Panc1 (cell line): ENCODE measurements around the gene DESI1. TPM values are rescaled to one million over a fixed set of nuclear protein-coding genes. Genes with fewer than 3 reads are reported as not detected.

Experiments used
- ATAC-seq: fragments of 200-7000 bp; cut with Tn5 transposase; 2 replicates; pipeline ENCODE4 v1.9.1; 2020; ENCODE audit warnings: mild to moderate bottlenecking, moderate library complexity
- BruUV-seq: library from RNA; stranded (reverse); fragments of 400-500 nt; replicated peaks from 2 replicates; lab custom pipeline; 2021; lab: Mats Ljungman, UMichigan
- CTCF ChIA-PET: fragments of 300-600 bp; sonication (Branson Sonifier 250); formaldehyde crosslinking; loops from one replicate; lab custom pipeline; 2022; ENCODE audit warnings: antibody characterized with exemption; lab: Charles Lee
- POLR2A ChIA-PET: fragments of 300-600 bp; sonication (Branson Sonifier 250); formaldehyde crosslinking; loops from one replicate; lab custom pipeline; 2022; ENCODE audit warnings: antibody characterized with exemption; lab: Charles Lee
- DNase-seq: peaks from one replicate; pipeline ENCODE4 v3.0.0-alpha.2; 2010; ENCODE audit warnings: low read depth, low spot score
- H3K27ac ChIP-seq: 2 replicates; pipeline ENCODE4 v1.5.1; 2011; ENCODE audit warnings: mild to moderate bottlenecking, low read length, inconsistent platforms
- H3K27me3 ChIP-seq: fragments of 200-500 bp; sonication (Bioruptor generic); 2 replicates; pipeline ENCODE4 v1.6.0; 2014; ENCODE audit warnings: low read length, inconsistent platforms; ENCODE audit not compliant: control insufficient read depth, insufficient read depth
- H3K36me3 ChIP-seq: fragments of 200-500 bp; sonication (Bioruptor generic); 2 replicates; pipeline ENCODE4 v1.5.1; 2014; ENCODE audit warnings: inconsistent platforms, mild to moderate bottlenecking, low read length, moderate library complexity; ENCODE audit not compliant: control insufficient read depth, insufficient read depth
- H3K4me1 ChIP-seq: 2 replicates; pipeline ENCODE4 v1.5.1; 2011; ENCODE audit warnings: inconsistent platforms, mild to moderate bottlenecking, low read length, moderate library complexity; ENCODE audit not compliant: control insufficient read depth, insufficient read depth
- H3K4me3 ChIP-seq, 2 experiments: 2 replicates each; pipeline ENCODE4 v1.5.1; 2011 to 2012; ENCODE audit warnings: low read depth in 2 of 2, low read length in 2 of 2, mild to moderate bottlenecking in 2 of 2, inconsistent platforms in 1 of 2, moderate library complexity in 1 of 2
- H3K9me3 ChIP-seq: fragments of 200-500 bp; sonication (Bioruptor generic); 2 replicates; pipeline ENCODE4 v1.5.1; 2014; ENCODE audit warnings: low read depth, mild to moderate bottlenecking, inconsistent platforms, low read length, moderate library complexity; ENCODE audit not compliant: control insufficient read depth, insufficient read depth
- CTCF ChIP-seq: fragments of 450-650 bp; IDR thresholded peaks from 2 replicates; pipeline ENCODE4 v1.5.1; 2017; ENCODE audit warnings: mild to moderate bottlenecking
- POLR2AphosphoS5 ChIP-seq: IDR thresholded peaks from 2 replicates; pipeline ENCODE4 v1.6.1; 2012; ENCODE audit warnings: mild to moderate bottlenecking, low read depth, low read length, moderate library complexity
- REST ChIP-seq, 2 experiments: IDR thresholded peaks; 2 replicates each; pipeline ENCODE4 v1.6.1; 2011 to 2012; ENCODE audit warnings: low read depth in 2 of 2, control low read depth in 1 of 2, low read length in 1 of 2, mild to moderate bottlenecking in 1 of 2, moderate library complexity in 1 of 2; ENCODE audit not compliant: insufficient read depth in 1 of 2
- SIN3A ChIP-seq: IDR thresholded peaks from 2 replicates; pipeline ENCODE4 v1.6.1; 2012; ENCODE audit warnings: low read depth, mild to moderate bottlenecking, low read length, moderate library complexity, borderline replicate concordance; ENCODE audit not compliant: insufficient read depth
- TCF7L2 ChIP-seq: IDR thresholded peaks from 2 replicates; pipeline ENCODE4 v1.6.1; 2011; ENCODE audit warnings: mild to moderate bottlenecking, low read depth, low read length, inconsistent platforms
- in situ Hi-C: cut with HindIII; loops from 2 replicates; pipeline ENCODE4 v1.10.0; 2016; ENCODE audit warnings: low sequenced_read_pairs, low pct_unique_long_range_greater_than_20kb
- intact Hi-C: fragments of 100-400 bp; cut with micrococcal nuclease; formaldehyde crosslinking; loops from one replicate; pipeline ENCODE4 v1.10.0; 2022; ENCODE audit not compliant: unreplicated experiment
- total RNA-seq: library from RNA; stranded (reverse); gene quantifications from one replicate; pipeline ENCODE4 v1.2.1, GENCODE V29; 2021; ENCODE audit not compliant: unreplicated experiment

DESI1 gene
- total RNA-seq, 1 experiment from 2014 or later: 33.5 TPM

GRCh38 chr22:41656556-41656955 is 35.7 kb upstream of the DESI1 start:
- H3K4me3 ChIP-seq: no peak overlapping the region
- TF ChIP-seq SIN3A (no peak), TCF7L2 (no peak), REST (IDR thresholded peaks at IDR 0.05; ENCODE audit: insufficient read depth in 1 of 2, low read depth in 2 of 2, low read length in 1 of 2) (no peak), POLR2AphosphoS5 (no peak), CTCF (no peak)
- H3K27me3 ChIP-seq: no peaks in the 10 kb centered on the region
- intact Hi-C loops (no loop called here), in situ Hi-C loops (no loop called here)
- ATAC-seq: no peak
- H3K27ac ChIP-seq: no peak overlapping the region
- ChIA-PET CTCF (no interaction called here), POLR2A (no interaction called here)
- no peak for DNase-seq
- peaks cover 31% of the 10 kb centered on the region; the same call in 1 of the 2 replicates for H3K36me3 ChIP-seq
- H3K4me1 ChIP-seq: no peaks in the 10 kb centered on the region
- BruUV-seq: no TSS peak
- H3K9me3 ChIP-seq: no peaks in the 10 kb centered on the region

GRCh38 chr22:41654322-41654721 is 33.5 kb upstream of the DESI1 start:
- TF ChIP-seq TCF7L2: no peak
- no peak for TF ChIP-seq SIN3A
- no peak for TF ChIP-seq POLR2AphosphoS5
- no peak for TF ChIP-seq CTCF
- no peak for TF ChIP-seq REST (IDR thresholded peaks at IDR 0.05; ENCODE audit: insufficient read depth in 1 of 2, low read depth in 2 of 2, low read length in 1 of 2)
- H3K4me1 ChIP-seq: no peaks in the 10 kb centered on the region
- H3K36me3 ChIP-seq: peaks cover 23% of the 10 kb centered on the region
- in situ Hi-C loops (no loop called here), intact Hi-C loops (no loop called here)
- no peak overlapping the region for H3K4me3 ChIP-seq
- DNase-seq (no peak), ATAC-seq (no peak)
- no peaks in the 10 kb centered on the region for H3K27me3 ChIP-seq
- H3K9me3 ChIP-seq: no peaks in the 10 kb centered on the region
- no TSS peak for BruUV-seq
- CTCF ChIA-PET: no interaction called here
- POLR2A ChIA-PET: no interaction called here
- no peak overlapping the region for H3K27ac ChIP-seq
